Liver (tissue), 9 donors: Measurements from ENCODE around the gene ARHGDIA. TPM values are rescaled to one million over a fixed set of nuclear protein-coding genes. Genes with fewer than 3 reads are reported as not detected.

ENCODE experiments used
- DNase-seq: peaks from one replicate; pipeline ENCODE4 v3.0.0-alpha.2; 2017; ENCODE audit warnings: low spot score
- H3K27ac ChIP-seq, 2 donors: one replicate each; pipeline ENCODE4 v1.7.0; 2013; ENCODE audit warnings: inconsistent platforms in 2 of 2, low read length in 2 of 2, control low read depth in 1 of 2, low read depth in 1 of 2, mild to moderate bottlenecking in 1 of 2
- H3K27me3 ChIP-seq, 4 donors: one replicate each; pipeline versions ENCODE4 v1.6.1 to v1.7.0; 2013; ENCODE audit warnings: low read length in 3 of 4, inconsistent platforms in 1 of 4, mild to moderate bottlenecking in 1 of 4, moderate library complexity in 1 of 4; ENCODE audit not compliant: control insufficient read depth in 4 of 4, insufficient read depth in 4 of 4
- H3K36me3 ChIP-seq, 4 donors: one replicate each; pipeline versions ENCODE4 v1.6.1 to v1.7.0; 2013; ENCODE audit warnings: low read length in 3 of 4, mild to moderate bottlenecking in 3 of 4, low read depth in 1 of 4, moderate library complexity in 1 of 4; ENCODE audit not compliant: control insufficient read depth in 4 of 4, insufficient read depth in 3 of 4
- H3K4me1 ChIP-seq, 4 donors: one replicate each; pipeline versions ENCODE4 v1.6.1 to v1.7.0; 2013; ENCODE audit warnings: low read length in 3 of 4, mild to moderate bottlenecking in 3 of 4, moderate library complexity in 1 of 4; ENCODE audit not compliant: control insufficient read depth in 4 of 4, insufficient read depth in 4 of 4
- H3K4me3 ChIP-seq, 3 donors: one replicate each; pipeline versions ENCODE4 v1.6.1 to v1.7.0; 2013; ENCODE audit warnings: low read length in 3 of 3, control low read depth in 1 of 3, low read depth in 1 of 3, mild to moderate bottlenecking in 1 of 3
- H3K9ac ChIP-seq, 2 donors: one replicate each; pipeline ENCODE4 v1.7.0; 2013; ENCODE audit warnings: low read length in 2 of 2, mild to moderate bottlenecking in 2 of 2, moderate library complexity in 2 of 2, control low read depth in 1 of 2, low read depth in 1 of 2
- H3K9me3 ChIP-seq, 4 donors: one replicate each; pipeline versions ENCODE4 v1.6.1 to v1.7.0; 2013; ENCODE audit warnings: low read length in 3 of 4; ENCODE audit not compliant: control insufficient read depth in 4 of 4
- ATF3 ChIP-seq: IDR thresholded peaks from 2 replicates; pipeline ENCODE4 v1.6.1; 2016; ENCODE audit warnings: antibody characterized with exemption
- CTCF ChIP-seq: fragments of 150-350 bp; IDR thresholded peaks from 2 replicates; pipeline ENCODE4 v1.5.1; 2017; ENCODE audit warnings: improper control_type of control experiment, low read depth, low read length; ENCODE audit not compliant: missing input control
- EGR1 ChIP-seq, 2 donors: IDR thresholded peaks; 2 replicates each; pipeline ENCODE4 v1.6.1; 2016 to 2018; ENCODE audit warnings: antibody characterized with exemption in 2 of 2, low read depth in 2 of 2
- FOXA1 ChIP-seq: IDR thresholded peaks from 2 replicates; pipeline ENCODE4 v1.6.1; 2016; ENCODE audit warnings: antibody characterized with exemption
- FOXA2 ChIP-seq: IDR thresholded peaks from 2 replicates; pipeline ENCODE4 v1.6.1; 2016; ENCODE audit warnings: antibody characterized with exemption
- GABPA ChIP-seq, 2 donors: IDR thresholded peaks in 1 of 2; conservative IDR thresholded peaks in 1 of 2; 2 replicates each; pipeline ENCODE4 v1.6.1; 2016; ENCODE audit warnings: antibody characterized with exemption in 2 of 2, mild to moderate bottlenecking in 1 of 2, moderate library complexity in 1 of 2
- HNF4A ChIP-seq, 2 donors: conservative IDR thresholded peaks; 2 replicates each; pipeline ENCODE4 v1.6.1; 2016; ENCODE audit warnings: antibody characterized with exemption in 2 of 2, mild to moderate bottlenecking in 2 of 2
- HNF4G ChIP-seq: IDR thresholded peaks from 2 replicates; pipeline ENCODE4 v1.6.1; 2016; ENCODE audit warnings: antibody characterized with exemption
- JUND ChIP-seq, 2 donors: IDR thresholded peaks; 2 replicates each; pipeline ENCODE4 v1.6.1; 2016; ENCODE audit warnings: antibody characterized with exemption in 2 of 2
- MAX ChIP-seq: IDR thresholded peaks from 2 replicates; pipeline ENCODE4 v1.6.1; 2016; ENCODE audit warnings: antibody characterized with exemption
- NR2F2 ChIP-seq: IDR thresholded peaks from 2 replicates; pipeline ENCODE4 v1.6.1; 2016; ENCODE audit warnings: antibody characterized with exemption
- RAD21 ChIP-seq, 2 donors: IDR thresholded peaks; 2 replicates each; pipeline ENCODE4 v1.6.1; 2016; ENCODE audit warnings: antibody characterized with exemption in 2 of 2, mild to moderate bottlenecking in 2 of 2
- REST ChIP-seq: IDR thresholded peaks from 2 replicates; pipeline ENCODE4 v1.6.1; 2016; ENCODE audit warnings: antibody characterized with exemption, mild to moderate bottlenecking
- RXRA ChIP-seq, 2 donors: IDR thresholded peaks; 2 replicates each; pipeline ENCODE4 v1.6.1; 2017 to 2018; ENCODE audit warnings: antibody characterized with exemption in 2 of 2, mild to moderate bottlenecking in 1 of 2
- SP1 ChIP-seq: IDR thresholded peaks from 2 replicates; pipeline ENCODE4 v1.6.1; 2018; ENCODE audit warnings: antibody characterized with exemption, mild to moderate bottlenecking
- TAF1 ChIP-seq: conservative IDR thresholded peaks from 2 replicates; pipeline ENCODE4 v1.6.1; 2016; ENCODE audit warnings: antibody characterized with exemption, mild to moderate bottlenecking
- YY1 ChIP-seq: IDR thresholded peaks from 2 replicates; pipeline ENCODE4 v1.6.1; 2016; ENCODE audit warnings: antibody characterized with exemption, mild to moderate bottlenecking
- ZBTB33 ChIP-seq: IDR thresholded peaks from 2 replicates; pipeline ENCODE4 v1.6.1; 2016; ENCODE audit warnings: antibody characterized with exemption
- WGBS: extraction: QIAGEN DNeasy Blood & Tissue Kit; methylation state at CpG from one replicate; pipeline ENCODE4 v1.1.7; 2013; 5-methylcytosine and 5-hydroxymethylcytosine counted together
- polyA plus RNA-seq, 2 donors: library from polyadenylated mRNA; stranded (reverse) in 1 of 2; unstranded in 1 of 2; fragments of 200-250 nt in 1 of 2; fragments of >200 nt in 1 of 2; fragmentation: Nextera tagmentation in 1 of 2; extraction: Ambion mirVana in 1 of 2; gene quantifications; one replicate each; pipeline versions ENCODE4 v1.2.1 to v1.2.3, GENCODE V29; 2013 to 2015
- total RNA-seq, 2 donors: library from RNA; depleted of rRNA; stranded (reverse); fragments of >200 nt; gene quantifications; one replicate each; pipeline ENCODE4 v1.2.3, GENCODE V29; 2014
- donor health status: healthy.
- donor health status: healthy.
- donor health status: healthy.
- donor health status: healthy.
- donor health status: healthy.

The ARHGDIA gene
- total and polyA plus RNA-seq, 4 donors, result 35.5 to 142 (median 75.3) TPM

- TF ChIP-seq HNF4G, result no peak
- no peak for TF ChIP-seq RAD21 (IDR thresholded peaks at IDR 0.05)
- no peak for TF ChIP-seq REST
- TF ChIP-seq TAF1, result no peak
- TF ChIP-seq FOXA1, result no peak
Measured at GRCh38 chr17:81849457-81849856, 21.7 kb downstream of the ARHGDIA start (continued).

- no peak for TF ChIP-seq ATF3
- TF ChIP-seq RXRA (IDR thresholded peaks at IDR 0.05), result no peak
- no peak for TF ChIP-seq RAD21 (IDR thresholded peaks at IDR 0.05)
- peaks cover 0 to 29% (median 17%) of the 10 kb centered on the region in 4 donors for H3K4me1 ChIP-seq
- H3K36me3 ChIP-seq, result peaks cover 38 to 60% (median 44%) of the 10 kb centered on the region in 4 donors
- H3K9me3 ChIP-seq, result no peaks in the 10 kb centered on the region
- no peak for DNase-seq
- 90% methylated on average over 24 of the region's 24 CpGs for WGBS
- no peak overlapping the region for H3K4me3 ChIP-seq
- no peak overlapping the region for H3K27ac ChIP-seq
- no peak overlapping the region for H3K9ac ChIP-seq
- no peaks in the 10 kb centered on the region for H3K27me3 ChIP-seq
Measured at GRCh38 chr17:81846743-81847689, 24.1 kb downstream of the ARHGDIA start.

- Histone ChIP-seq H3K9ac (no peak overlapping the region), H3K36me3 (peaks cover 31 to 51% (median 36%) of the 10 kb centered on the region in 4 donors), H3K27ac (no peak overlapping the region), H3K4me1 (peaks cover 0 to 29% (median 19%) of the 10 kb centered on the region in 4 donors), H3K4me3 (no peak overlapping the region), H3K27me3 (no peaks in the 10 kb centered on the region), H3K9me3 (no peaks in the 10 kb centered on the region)
- DNase-seq, result no peak
- WGBS, result 93% methylated on average over 38 of the region's 38 CpGs
- TF ChIP-seq JUND (IDR thresholded peaks at IDR 0.05) (no peak), HNF4G (no peak), EGR1 (IDR thresholded peaks at IDR 0.05; ENCODE audit: low read depth in 2 of 2) (no peak), NR2F2 (no peak), MAX (no peak), FOXA1 (no peak), RXRA (IDR thresholded peaks at IDR 0.05) (no peak), YY1 (no peak), ATF3 (no peak), ZBTB33 (no peak), SP1 (no peak), CTCF (no peak), GABPA (IDR thresholded peaks at IDR 0.05 in 1 of 2, conservative IDR thresholded peaks at IDR 0.05 in 1 of 2) (no peak), FOXA2 (no peak), RAD21 (IDR thresholded peaks at IDR 0.05) (no peak), TAF1 (no peak), HNF4A (conservative IDR thresholded peaks at IDR 0.05) (no peak)
Measured at GRCh38 chr17:81845881-81846742, 25.0 kb downstream of the ARHGDIA start.
